Muscle layer of duodenum (tissue), 2 donors: ENCODE data around the gene BPIFA3.

Source experiments
- H3K27ac ChIP-seq: one replicate; pipeline ENCODE4 v1.7.0; 2013; ENCODE audit warnings: mild to moderate bottlenecking, low read length
- H3K27me3 ChIP-seq: one replicate; pipeline ENCODE4 v1.7.0; 2013; ENCODE audit warnings: low read depth, mild to moderate bottlenecking, control low read depth, low read length
- H3K36me3 ChIP-seq, 2 donors: one replicate each; pipeline ENCODE4 v1.7.0; 2013; ENCODE audit warnings: low read length in 2 of 2, control low read depth in 1 of 2, mild to moderate bottlenecking in 1 of 2; ENCODE audit not compliant: insufficient read depth in 2 of 2, control insufficient read depth in 1 of 2
- H3K4me1 ChIP-seq, 2 donors: one replicate each; pipeline ENCODE4 v1.7.0; 2013; ENCODE audit warnings: low read length in 2 of 2, mild to moderate bottlenecking in 2 of 2, control low read depth in 1 of 2, moderate library complexity in 1 of 2; ENCODE audit not compliant: insufficient read depth in 2 of 2, control insufficient read depth in 1 of 2
- H3K4me3 ChIP-seq, 2 donors: one replicate each; pipeline ENCODE4 v1.7.0; 2013; ENCODE audit warnings: low read length in 2 of 2, low read depth in 1 of 2, mild to moderate bottlenecking in 1 of 2
- H3K9me3 ChIP-seq, 2 donors: one replicate each; pipeline ENCODE4 v1.7.0; 2013; ENCODE audit warnings: low read length in 2 of 2, control low read depth in 1 of 2, mild to moderate bottlenecking in 1 of 2; ENCODE audit not compliant: control insufficient read depth in 1 of 2
- donor health status: healthy.

Gene BPIFA3

DNA sequence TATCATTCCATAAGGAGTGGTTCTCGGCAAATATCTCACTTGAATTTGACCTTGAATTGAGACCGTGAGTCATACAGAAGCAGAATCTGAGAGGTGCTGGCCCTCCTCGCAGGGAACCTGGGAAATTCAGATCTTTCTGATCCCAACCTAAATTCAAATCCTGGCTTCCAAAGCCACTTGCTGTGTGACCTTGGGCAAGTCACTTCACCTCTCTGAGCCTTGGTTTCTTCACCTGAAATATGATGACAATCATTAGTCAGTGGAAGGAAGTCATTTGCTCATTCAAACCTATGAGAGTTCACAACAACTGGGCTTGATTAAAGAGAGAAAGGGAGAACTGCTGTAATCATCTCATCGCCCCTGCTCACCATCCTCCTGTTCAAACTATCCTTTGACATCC, 7.2 kb downstream of the BPIFA3 start:
- Histone ChIP-seq H3K27ac (no peak overlapping the region), H3K27me3 (no peaks in the 10 kb centered on the region), H3K36me3 (no peaks in the 10 kb centered on the region), H3K9me3 (no peaks in the 10 kb centered on the region), H3K4me3 (no peak overlapping the region), H3K4me1 (no peaks in the 10 kb centered on the region)

DNA sequence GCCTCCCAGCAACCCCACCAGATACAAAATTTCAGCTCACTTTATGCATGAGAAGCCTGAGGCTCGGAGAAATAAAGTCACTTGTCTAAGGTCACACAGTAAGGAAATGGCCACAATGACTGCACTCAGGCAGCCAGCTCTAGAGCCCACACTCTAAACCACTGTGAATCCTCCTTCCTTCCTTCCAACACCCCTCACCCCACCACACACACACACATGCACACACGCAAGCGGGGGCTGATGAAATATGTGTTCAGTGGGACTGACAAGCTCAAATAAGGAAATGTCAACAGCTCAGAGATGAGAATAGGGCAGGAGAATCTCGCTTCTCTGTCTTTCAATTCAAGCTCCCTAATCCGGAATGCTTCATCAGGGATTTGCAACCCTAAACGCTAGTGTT, 12.7 kb downstream of the BPIFA3 start:
- Histone ChIP-seq H3K9me3 (no peaks in the 10 kb centered on the region), H3K4me1 (no peaks in the 10 kb centered on the region), H3K27me3 (no peaks in the 10 kb centered on the region), H3K27ac (no peak overlapping the region), H3K36me3 (no peaks in the 10 kb centered on the region), H3K4me3 (no peak overlapping the region)

DNA sequence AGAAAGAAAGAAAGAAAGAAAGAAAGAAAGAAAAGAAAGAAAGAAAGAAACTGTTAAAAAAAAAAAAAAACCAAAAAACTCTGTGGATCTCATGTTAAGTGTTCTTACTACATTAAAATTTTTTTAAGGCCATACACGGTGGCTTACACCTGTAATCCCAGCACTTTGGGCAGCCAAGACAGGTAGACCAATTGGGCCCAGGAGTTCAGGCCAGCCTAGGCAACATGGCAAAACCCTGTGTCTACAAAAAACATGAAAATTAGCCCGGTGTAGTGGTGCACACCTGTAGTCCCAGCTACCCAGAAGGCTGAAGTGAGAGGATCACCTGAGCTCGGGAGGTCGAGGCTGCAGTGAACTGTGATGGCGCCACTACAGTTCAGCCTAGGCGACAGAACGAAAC, 14.1 kb downstream of the BPIFA3 start:
- H3K27ac ChIP-seq: no peak overlapping the region
- no peaks in the 10 kb centered on the region for H3K4me1 ChIP-seq
- H3K4me3 ChIP-seq: no peak overlapping the region
- H3K27me3 ChIP-seq: no peaks in the 10 kb centered on the region
- H3K9me3 ChIP-seq: no peaks in the 10 kb centered on the region
- no peaks in the 10 kb centered on the region for H3K36me3 ChIP-seq

DNA sequence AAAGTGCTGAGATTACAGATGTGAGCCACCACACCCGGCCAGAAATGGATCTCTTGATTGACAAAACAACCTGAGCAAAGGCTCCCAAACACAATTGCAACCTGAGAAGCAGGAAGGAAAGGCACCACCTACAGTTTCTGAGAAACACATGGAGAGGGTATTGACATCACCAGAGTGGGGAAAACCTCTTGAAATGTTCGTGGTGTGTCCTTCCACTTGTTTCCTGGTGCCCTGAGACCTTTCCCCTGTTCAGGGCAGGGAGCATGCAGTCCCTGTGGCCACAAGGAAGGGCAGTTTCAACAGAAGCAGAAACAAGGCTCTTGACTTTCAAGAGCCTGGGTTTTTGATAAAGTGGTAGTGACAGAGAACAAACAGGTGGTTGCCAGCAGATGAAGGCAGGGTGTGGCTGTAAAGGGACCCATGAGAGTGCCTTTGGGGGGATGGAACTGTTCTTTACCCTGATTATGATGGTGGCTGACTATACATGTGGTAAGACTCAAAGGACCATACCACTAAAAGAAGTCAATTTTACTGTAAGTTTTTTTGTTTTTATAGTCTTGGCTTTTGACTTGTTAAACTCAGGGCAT, 15.4 kb downstream of the BPIFA3 start:
- no peaks in the 10 kb centered on the region for H3K27me3 ChIP-seq
- no peaks in the 10 kb centered on the region for H3K9me3 ChIP-seq
- H3K4me3 ChIP-seq: no peak overlapping the region
- H3K27ac ChIP-seq: no peak overlapping the region
- H3K4me1 ChIP-seq: no peaks in the 10 kb centered on the region
- no peaks in the 10 kb centered on the region for H3K36me3 ChIP-seq

DNA sequence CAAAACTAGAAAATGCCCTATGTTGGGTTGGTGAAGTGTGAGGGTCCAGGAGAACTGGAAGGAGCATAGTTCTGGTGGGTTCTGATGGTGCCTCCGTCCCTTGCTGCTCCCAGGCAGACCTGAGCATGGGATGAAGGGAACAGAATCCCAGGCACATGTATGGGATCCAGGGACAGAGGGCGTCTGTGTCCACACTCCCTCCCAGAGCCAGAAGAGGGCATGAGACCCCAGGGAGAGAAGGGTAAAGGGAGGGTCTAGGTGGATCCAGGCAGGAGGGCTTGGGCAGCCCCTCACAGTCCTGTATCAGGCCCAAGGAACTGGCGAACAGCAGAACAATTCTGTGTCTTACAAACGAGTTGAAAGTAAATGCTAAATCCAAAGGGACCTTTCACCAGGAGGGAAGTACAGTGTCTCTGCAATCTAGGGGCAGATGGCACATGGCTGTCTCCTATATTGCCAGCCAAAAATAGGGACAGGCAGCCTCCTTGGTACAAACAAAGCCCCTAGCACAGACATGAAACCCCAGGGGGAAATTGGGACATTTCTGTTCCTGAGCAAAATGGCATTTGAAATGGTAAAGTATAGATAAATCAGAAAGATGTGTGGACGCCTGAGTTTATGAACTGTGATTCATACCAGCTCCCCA, 16.1 kb downstream of the BPIFA3 start:
- no peaks in the 10 kb centered on the region for H3K4me1 ChIP-seq
- H3K27ac ChIP-seq: no peak overlapping the region
- no peaks in the 10 kb centered on the region for H3K36me3 ChIP-seq
- H3K4me3 ChIP-seq: no peak overlapping the region
- H3K27me3 ChIP-seq: no peaks in the 10 kb centered on the region
- H3K9me3 ChIP-seq: no peaks in the 10 kb centered on the region

DNA sequence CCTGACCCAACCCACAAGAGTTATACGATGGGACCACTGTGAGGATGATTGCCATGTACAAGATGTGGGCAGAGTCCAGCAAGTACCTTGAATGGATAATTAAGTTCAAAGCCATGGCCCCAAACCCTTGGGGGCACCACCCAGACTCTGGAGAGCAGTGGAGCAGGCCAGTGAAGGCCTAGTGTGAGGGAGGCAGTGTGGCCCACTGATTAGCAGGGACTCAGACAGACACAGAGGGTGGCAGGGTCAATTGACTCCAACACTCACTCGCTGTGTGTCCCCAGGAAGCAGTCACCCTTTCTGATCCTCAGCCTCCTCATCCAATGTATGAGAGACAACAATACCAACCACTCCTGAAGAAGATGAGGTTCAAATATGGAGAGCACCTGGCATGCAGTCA, 16.9 kb downstream of the BPIFA3 start:
- Histone ChIP-seq H3K36me3 (no peaks in the 10 kb centered on the region), H3K4me1 (no peaks in the 10 kb centered on the region), H3K4me3 (no peak overlapping the region), H3K9me3 (no peaks in the 10 kb centered on the region), H3K27me3 (no peaks in the 10 kb centered on the region), H3K27ac (no peak overlapping the region)

DNA sequence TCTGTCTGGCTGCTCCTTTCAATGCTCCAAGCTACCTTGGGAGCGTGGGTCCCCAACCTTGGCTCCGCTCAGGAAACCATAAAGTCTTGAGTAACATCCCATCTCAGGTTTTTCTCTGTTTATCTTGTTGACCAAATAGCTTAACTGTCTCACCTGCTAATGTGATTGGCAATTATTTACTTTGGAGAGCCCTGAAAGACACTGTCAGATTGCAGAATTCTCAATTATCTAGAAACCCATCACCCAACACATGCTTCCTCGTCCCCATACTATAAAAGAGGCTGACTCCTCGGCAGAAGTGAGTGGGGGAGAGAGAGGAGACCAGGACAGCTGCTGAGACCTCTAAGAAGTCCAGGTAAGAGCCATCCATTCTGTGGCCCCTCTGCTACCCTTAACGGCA, 18.5 kb downstream of the BPIFA3 start, which contains the start of gene BPIFA1:
Gene BPIFA1, plus strand, starts transcription at position 301 of the 400 bp plus-strand sequence. CDS start 1,716 bp downstream, outside the sequence.
- no peaks in the 10 kb centered on the region for H3K27me3 ChIP-seq
- H3K4me3 ChIP-seq: no peak within 1 kb of the TSS
- H3K9me3 ChIP-seq: no peaks in the 10 kb centered on the region
- H3K36me3 ChIP-seq: no peaks in the 10 kb centered on the region
- no peaks in the 10 kb centered on the region for H3K4me1 ChIP-seq
- H3K27ac ChIP-seq: no peak within 1 kb of the TSS

DNA sequence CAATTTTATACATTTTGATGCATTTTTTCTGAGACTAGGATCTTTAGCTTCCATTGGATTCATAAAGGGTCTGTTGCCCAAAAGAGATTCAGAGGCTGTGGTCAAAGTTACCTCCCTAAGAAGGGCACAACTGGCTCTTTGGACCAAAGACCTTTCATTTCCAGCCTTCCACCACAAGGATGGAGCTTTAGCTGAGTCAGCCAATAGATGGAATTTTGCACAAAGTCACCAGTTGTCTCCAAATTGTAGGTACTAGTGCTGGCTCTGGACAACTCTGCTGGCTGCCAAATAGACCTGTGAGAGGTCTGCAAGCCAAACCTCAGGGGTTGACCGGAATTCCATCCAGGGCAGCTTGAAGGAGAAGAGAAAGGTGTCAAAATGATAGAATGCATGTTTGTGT, 19.2 kb downstream of the BPIFA3 start:
- H3K4me3 ChIP-seq: no peak overlapping the region

DNA sequence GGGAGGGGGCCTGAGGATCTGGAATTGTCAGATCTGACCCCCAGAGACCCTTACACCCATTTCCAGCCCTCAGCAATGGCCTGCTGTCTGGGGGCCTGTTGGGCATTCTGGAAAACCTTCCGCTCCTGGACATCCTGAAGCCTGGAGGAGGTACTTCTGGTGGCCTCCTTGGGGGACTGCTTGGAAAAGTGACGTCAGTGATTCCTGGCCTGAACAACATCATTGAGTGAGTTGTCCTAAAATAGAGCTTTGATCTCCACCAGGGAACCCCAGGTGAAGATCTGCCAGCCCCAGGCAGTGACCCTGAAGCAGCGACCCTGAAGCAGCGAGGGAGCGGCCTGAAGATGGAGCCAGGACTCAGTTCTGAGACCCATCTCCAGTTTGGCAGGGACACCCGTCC, 20.8 kb downstream of the BPIFA3 start:
- no peak overlapping the region for H3K4me3 ChIP-seq
- H3K36me3 ChIP-seq: no peaks in the 10 kb centered on the region
- no peak overlapping the region for H3K27ac ChIP-seq
- H3K27me3 ChIP-seq: no peaks in the 10 kb centered on the region
- no peaks in the 10 kb centered on the region for H3K4me1 ChIP-seq
- H3K9me3 ChIP-seq: no peaks in the 10 kb centered on the region

More for the DNA sequence above, 19.2 kb downstream of the BPIFA3 start:
- H3K27ac ChIP-seq: no peak overlapping the region
- H3K9me3 ChIP-seq: no peaks in the 10 kb centered on the region
- no peaks in the 10 kb centered on the region for H3K27me3 ChIP-seq
- H3K4me1 ChIP-seq: no peaks in the 10 kb centered on the region
- no peaks in the 10 kb centered on the region for H3K36me3 ChIP-seq

DNA sequence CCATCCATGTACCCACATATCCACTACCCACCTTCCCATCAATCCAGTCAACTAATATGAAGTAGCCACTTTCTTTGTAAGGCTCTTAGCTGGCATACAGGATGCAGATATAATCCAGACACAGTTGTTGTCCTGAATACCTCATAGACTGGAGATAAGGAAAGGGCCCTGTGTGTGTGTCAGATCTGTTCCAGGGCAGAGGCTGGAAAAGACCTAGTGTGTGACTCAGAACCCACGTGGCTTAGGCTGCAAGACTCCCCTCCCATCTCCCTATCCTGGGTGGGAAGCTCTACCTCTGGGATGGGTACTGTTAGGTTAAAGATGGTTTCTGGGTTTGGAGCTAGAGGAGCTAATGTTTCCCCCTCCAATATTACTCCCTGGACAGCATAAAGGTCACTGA, 22.3 kb downstream of the BPIFA3 start:
- Histone ChIP-seq H3K36me3 (no peaks in the 10 kb centered on the region), H3K27me3 (no peaks in the 10 kb centered on the region), H3K27ac (no peak overlapping the region), H3K4me1 (no peaks in the 10 kb centered on the region), H3K4me3 (no peak overlapping the region), H3K9me3 (no peaks in the 10 kb centered on the region)

DNA sequence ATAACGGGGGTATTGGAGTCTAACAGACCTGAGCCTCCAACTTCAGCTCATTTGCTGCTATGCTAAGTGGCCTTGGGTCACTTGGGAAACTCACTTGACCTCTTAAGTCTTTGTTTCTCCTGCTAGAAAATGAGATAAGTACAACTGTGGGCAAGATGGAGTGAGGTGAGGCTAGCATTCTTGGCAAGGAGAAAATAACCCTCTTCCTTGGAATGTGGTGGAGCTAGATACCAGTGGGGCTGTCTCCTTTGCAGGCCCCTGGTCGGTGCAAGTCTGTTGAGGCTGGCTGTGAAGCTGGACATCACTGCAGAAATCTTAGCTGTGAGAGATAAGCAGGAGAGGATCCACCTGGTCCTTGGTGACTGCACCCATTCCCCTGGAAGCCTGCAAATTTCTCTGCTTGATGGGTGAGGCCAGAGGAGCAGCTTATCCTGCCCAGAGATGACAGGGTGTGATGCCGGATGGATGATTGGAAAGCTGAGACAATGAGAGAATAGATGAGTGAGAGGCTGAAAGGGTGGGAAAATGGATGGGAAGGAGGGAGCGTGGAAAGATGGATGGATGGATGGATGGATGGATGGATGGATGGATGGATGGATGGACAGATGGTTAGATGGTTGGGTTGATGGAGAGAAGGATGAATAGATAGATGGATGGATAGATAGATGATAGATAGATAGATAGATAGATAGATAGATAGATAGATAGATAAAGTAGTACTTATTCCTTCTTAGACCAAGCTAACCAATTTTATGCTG, 23.0 kb downstream of the BPIFA3 start:
- Histone ChIP-seq H3K9me3 (no peaks in the 10 kb centered on the region), H3K4me3 (no peak overlapping the region), H3K36me3 (no peaks in the 10 kb centered on the region), H3K27me3 (no peaks in the 10 kb centered on the region), H3K27ac (no peak overlapping the region), H3K4me1 (no peaks in the 10 kb centered on the region)
